GM12891 (cell line): Measurements from ENCODE around the gene SRRM2. TPM values are rescaled to one million over a fixed set of nuclear protein-coding genes. Genes with fewer than 3 reads are reported as not detected.

Experiments
- DNase-seq: peaks from one replicate; pipeline ENCODE4 v3.0.0; 2011; ENCODE audit warnings: low spot score; ENCODE audit not compliant: insufficient read length
- FAIRE-seq: peaks from 2 replicates; lab custom pipeline; 2011; peaks lifted over from hg19 to GRCh38; lab: Jason Lieb, UNC
- PAX5 ChIP-seq: IDR thresholded peaks from 2 replicates; pipeline ENCODE4 v1.6.1; 2011; ENCODE audit warnings: low read length, moderate library complexity, mild to moderate bottlenecking; ENCODE audit not compliant: insufficient read depth, severe bottlenecking
- POLR2A ChIP-seq: IDR thresholded peaks from 2 replicates; pipeline ENCODE4 v1.6.1; 2011; ENCODE audit warnings: low read depth, low read length, control low read depth
- POLR2AphosphoS5 ChIP-seq: IDR thresholded peaks from 2 replicates; pipeline ENCODE4 v1.6.1; 2011; ENCODE audit warnings: low read depth, low read length, control low read depth
- POU2F2 ChIP-seq: IDR thresholded peaks from 2 replicates; pipeline ENCODE4 v1.6.1; 2011; ENCODE audit warnings: low read depth, mild to moderate bottlenecking, control low read depth, low read length, moderate library complexity
- SPI1 ChIP-seq: IDR thresholded peaks from 2 replicates; pipeline ENCODE4 v1.6.1; 2011; ENCODE audit warnings: low read depth, low read length, control low read depth
- TAF1 ChIP-seq: IDR thresholded peaks from 2 replicates; pipeline ENCODE4 v1.6.1; 2011; ENCODE audit warnings: low read depth, low read length, control low read depth
- polyA plus RNA-seq: library from polyadenylated mRNA; unstranded; fragments of >200 nt; gene quantifications from one replicate; pipeline ENCODE4 v1.2.1, GENCODE V29; 2012; ENCODE audit warnings: low read depth, missing spikeins, inconsistent platforms; ENCODE audit not compliant: missing spikeins

The SRRM2 gene
- 400 TPM for polyA plus RNA-seq

DNA sequence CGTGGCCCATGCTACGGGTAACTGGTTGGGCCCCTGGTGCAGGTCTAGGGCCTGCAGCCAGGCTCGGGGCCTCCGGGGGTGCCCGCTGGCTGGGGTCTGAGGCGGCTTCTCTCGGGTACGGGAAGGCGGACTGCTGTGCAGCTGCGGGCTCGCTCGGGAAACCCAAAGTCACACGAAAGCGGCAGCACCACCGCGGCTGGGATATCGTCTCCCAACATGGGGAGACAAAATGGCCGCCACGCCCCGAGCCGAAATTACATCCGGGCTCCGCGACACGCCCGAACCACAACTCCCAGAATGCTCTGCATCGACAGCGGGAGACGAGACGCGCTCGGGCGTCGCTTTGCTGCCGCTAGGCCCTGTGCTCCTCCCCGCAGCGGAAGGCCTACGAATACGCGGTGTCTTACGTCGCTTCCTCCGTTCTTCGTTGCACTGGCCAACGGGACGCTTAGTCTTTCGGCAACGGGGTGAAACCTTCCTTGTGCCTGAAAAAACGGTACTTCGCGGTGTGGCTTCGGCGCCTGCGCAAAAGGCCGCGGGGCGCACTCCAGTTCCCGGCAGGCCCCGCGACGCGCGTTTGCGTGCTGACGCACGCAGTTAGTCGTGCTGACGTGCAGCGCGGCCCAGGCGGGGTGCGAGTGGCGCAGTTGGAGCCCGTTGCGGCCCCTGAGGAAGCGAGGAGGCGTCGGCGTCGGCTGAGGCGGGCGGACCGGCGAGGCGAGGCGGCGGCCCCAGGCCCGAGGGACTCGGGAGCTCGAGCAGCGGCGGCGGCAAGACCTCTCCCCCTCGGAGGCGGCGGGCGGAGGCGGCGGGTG, at the start of gene SRRM2:
Gene SRRM2 (plus strand): TSS at position 604 of the 815 bp plus-strand sequence. CDS start 3,727 bp downstream, outside the sequence.
- peak; percentile 97 for DNase-seq
- peak; percentile 96 for FAIRE-seq
- peak; percentile 78 for TF ChIP-seq POLR2A
- TF ChIP-seq POLR2AphosphoS5 = peak; percentile 74
- no peak for TF ChIP-seq PAX5
- peak; percentile 64 for TF ChIP-seq TAF1
- no peak for TF ChIP-seq SPI1
- TF ChIP-seq POU2F2 = peak; percentile 69; the same call in 1 of the 2 replicates

DNA sequence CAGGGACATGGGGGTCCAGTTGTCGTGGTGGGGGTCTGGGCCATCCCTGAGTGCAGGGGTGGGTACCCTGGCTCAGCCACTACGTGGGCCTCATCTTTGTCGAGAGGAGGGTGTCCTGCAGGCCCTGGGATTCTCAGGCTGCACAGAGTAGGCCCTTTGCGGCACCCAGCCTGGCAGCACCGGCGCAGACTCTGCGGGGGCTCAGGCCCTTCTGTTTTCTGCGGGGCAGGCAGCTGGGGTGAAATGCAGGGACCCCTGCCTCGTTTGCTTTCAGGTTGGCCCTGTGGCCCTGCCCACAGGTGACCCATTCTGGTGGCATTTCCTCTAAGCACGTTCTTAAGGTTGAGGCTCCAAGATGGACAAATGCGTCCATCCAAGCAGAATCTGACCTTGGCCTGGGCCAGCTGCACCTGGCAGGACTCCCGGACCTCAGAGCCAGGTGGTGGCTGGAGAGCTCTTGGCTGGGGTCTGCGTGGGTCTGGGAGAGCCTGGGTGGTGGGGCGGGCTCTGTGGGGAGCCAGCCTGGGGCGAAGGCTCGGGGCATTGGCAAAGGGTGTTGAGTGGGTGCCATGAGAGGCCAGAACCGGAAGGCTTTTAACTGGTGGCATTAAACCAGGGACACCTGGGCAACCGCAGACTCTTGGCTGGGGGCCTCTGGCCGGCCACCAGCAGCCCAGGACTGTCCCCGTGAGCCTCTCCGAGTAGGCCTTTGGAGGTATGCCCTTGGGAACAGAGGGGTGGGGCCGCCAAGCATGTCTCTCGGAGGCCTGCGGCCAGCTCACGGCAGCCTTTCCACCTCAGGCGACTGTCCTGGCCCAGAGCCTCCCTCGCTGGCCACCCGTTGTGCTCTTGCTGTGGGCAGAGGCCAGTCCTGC, 49.3 kb upstream of the SRRM2 start:
- no peak for FAIRE-seq
- TF ChIP-seq TAF1 = no peak
- TF ChIP-seq POU2F2 = no peak
- no peak for TF ChIP-seq SPI1
- DNase-seq = no peak

DNA sequence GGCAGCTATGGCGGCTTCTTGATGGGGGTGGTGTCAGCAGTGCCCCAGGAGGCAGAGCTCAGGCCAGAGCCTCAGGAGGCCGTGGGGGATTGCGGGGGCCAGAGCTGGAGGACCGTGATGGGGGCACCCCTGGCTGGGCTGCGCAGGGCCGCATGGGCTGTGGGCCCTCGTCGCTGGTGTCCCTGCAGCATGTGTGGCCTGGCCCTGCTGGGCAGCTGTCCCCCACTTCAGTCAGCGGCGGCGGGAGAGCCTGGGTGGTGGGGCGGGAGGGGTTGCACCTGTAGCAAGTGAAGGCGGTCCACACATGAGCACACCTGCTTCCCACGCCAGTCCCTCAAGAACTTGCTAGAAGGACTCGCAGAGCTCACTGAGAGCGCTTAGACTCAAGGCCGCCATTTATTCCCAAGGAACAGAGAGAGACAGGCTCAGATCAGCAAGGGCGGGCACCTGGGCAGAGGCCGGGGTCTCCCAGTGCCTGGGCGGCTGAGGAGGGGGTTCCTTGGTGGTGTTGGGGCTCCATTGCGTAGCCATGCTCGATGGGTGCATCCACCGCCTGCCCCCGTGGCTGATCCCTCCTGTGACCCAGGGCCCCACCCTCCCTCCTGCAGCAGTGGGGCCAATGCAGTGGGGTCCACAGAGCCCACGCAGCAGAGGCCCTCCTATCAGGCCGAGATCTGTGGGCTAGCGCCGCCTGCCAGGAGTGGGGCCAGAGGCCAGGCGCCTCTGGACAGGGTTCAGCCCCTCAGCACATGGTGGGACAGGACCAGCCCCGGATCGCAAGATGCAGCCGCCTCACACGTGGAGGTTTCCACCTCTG, 48.1 kb upstream of the SRRM2 start:
- DNase-seq (no peak), FAIRE-seq (no peak)
- no peak for TF ChIP-seq POU2F2
- no peak for TF ChIP-seq TAF1
- TF ChIP-seq POLR2AphosphoS5 = no peak
- no peak for TF ChIP-seq PAX5

GRCh38 chr16:2704983-2705275, 47.5 kb upstream of the SRRM2 start:
- no peak for TF ChIP-seq TAF1
- no peak for TF ChIP-seq POLR2A
- no peak for TF ChIP-seq POLR2AphosphoS5
- TF ChIP-seq POU2F2 = no peak
- no peak for TF ChIP-seq PAX5
- no peak for TF ChIP-seq SPI1
- DNase-seq = no peak

DNA sequence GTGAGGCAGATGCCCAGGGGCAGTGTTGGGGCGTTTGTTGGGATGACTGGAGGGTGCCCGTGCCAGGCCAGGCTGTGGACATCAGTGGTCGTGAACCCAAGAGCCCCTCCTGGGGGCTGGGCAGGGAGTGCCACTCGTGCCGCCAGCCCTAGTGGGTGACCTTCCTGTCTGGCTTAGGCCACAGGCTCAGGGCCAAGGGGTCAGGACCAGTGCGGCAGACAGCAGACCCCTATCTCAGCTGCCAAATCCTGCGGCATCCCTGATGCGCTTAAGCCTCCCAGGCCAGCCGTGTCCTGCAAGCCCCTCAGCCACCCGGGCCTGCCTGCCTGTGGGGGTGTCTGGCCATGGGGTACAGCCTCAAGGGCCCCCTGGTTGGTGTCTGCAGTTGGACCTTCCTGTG, 47.1 kb upstream of the SRRM2 start:
- no peak for FAIRE-seq
- DNase-seq = no peak
- TF ChIP-seq POU2F2 = no peak
- TF ChIP-seq POLR2AphosphoS5 = no peak
- TF ChIP-seq PAX5 = no peak

More at GRCh38 chr16:2704983-2705275, 47.5 kb upstream of the SRRM2 start:
- FAIRE-seq = no peak

DNA sequence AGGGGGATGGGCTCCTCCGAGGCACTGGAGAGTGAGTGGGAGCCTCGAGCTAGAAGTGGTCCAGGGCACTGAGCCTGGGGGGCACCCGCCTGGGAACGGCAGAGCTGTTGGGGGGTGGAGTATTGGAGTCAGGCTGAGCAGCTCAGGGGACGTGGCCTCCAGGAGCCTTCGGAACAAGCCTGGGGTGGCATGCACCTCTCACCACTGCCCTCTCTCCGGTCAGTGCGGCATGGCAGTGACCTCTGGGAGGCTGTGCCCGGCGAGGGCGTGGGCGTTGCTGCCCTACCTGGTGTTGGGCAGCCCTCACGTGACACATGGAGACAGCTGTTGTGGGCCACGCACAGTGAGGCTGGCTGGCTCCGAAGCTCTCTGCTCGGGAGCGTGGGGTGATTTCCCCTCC, 46.4 kb upstream of the SRRM2 start:
- TF ChIP-seq POLR2AphosphoS5 (no peak), PAX5 (no peak), POU2F2 (no peak), POLR2A (no peak), SPI1 (no peak), TAF1 (no peak)
- no peak for FAIRE-seq

DNA sequence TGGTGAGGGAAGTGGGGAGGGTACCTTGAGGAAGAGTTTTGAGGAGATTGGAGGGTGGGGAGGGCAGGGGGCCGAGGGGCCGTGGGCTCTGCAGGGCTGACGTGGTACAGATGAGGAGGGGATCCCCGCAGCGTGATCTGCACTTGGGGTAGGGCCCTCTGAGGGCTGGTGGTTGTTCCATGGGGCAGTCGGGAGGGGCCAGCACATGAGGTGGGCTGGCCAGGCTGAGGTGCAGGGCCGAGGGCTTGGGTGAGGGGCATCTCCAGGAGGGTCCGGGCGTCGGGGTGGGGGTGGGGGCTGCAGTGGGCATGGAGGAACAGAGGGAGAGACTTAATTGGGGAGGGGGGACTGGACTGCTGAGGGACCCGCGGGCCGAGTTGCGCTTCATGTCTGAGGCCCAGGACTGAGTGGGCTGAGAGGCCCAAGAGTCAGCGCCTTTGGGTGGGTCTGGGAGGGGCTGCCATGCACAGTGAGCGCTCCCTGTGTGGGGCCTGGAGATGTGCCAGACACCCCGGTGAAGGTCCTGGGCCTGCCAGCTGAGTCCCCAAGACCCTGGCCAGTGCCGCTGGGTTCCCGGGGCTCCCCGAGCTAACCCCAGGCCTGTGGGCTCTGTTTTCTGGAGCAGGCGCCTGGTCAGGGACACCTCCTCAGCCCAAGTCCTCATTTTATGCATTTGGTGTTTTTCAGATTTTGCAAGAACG, 45.7 kb upstream of the SRRM2 start:
- no peak for TF ChIP-seq SPI1
- no peak for TF ChIP-seq TAF1
- no peak for TF ChIP-seq POLR2A
- TF ChIP-seq POLR2AphosphoS5 = no peak
- no peak for TF ChIP-seq POU2F2
- TF ChIP-seq PAX5 = no peak
- FAIRE-seq (no peak), DNase-seq (no peak)

More for the DNA sequence above, 46.4 kb upstream of the SRRM2 start:
- DNase-seq = no peak

- DNase-seq (no peak), FAIRE-seq (no peak)
- TF ChIP-seq PAX5 = no peak
- no peak for TF ChIP-seq POLR2AphosphoS5
- no peak for TF ChIP-seq SPI1
- TF ChIP-seq POU2F2 = no peak
- no peak for TF ChIP-seq TAF1
- TF ChIP-seq POLR2A = no peak
Measured at GRCh38 chr16:2707368-2708289, 44.8 kb upstream of the SRRM2 start.
